Esophagus muscularis mucosa (tissue), 4 donors: ENCODE results near the gene CALML5. TPM values are rescaled to one million over a fixed set of nuclear protein-coding genes. Genes with fewer than 3 reads are reported as not detected.
A peak's percentile ranks its signal among the peaks of the same experiment; 100 is the strongest.

Experiments
- DNase-seq: peaks from one replicate; pipeline ENCODE4 v3.0.0-alpha.2; 2017; ENCODE audit errors: extremely low spot score
- H3K27ac ChIP-seq, 4 donors: fragments of 200-600 bp; sonication (generic); replicated peaks in 1 of 4; 1 replicate in 3 of 4; 2 replicates in 1 of 4; pipeline ENCODE4 v1.5.1; 2016 to 2019; ENCODE audit warnings: mild to moderate bottlenecking in 1 of 4
- H3K27me3 ChIP-seq, 4 donors: fragments of 200-600 bp; sonication (generic); one replicate each; pipeline versions ENCODE4 v1.5.1 to v1.6.0; 2016 to 2019
- H3K36me3 ChIP-seq, 4 donors: fragments of 200-600 bp; sonication (generic); one replicate each; pipeline ENCODE4 v1.5.1; 2016 to 2019
- H3K4me1 ChIP-seq, 4 donors: fragments of 200-600 bp; sonication (generic); one replicate each; pipeline ENCODE4 v1.5.1; 2016 to 2019
- H3K4me3 ChIP-seq, 4 donors: fragments of 200-600 bp; sonication (generic); 1 replicate in 2 of 4; 2 replicates in 2 of 4; pipeline ENCODE4 v1.5.1; 2016 to 2019; ENCODE audit warnings: mild to moderate bottlenecking in 4 of 4, moderate library complexity in 1 of 4
- H3K9me3 ChIP-seq, 4 donors: fragments of 200-600 bp; sonication (generic); 1 replicate in 3 of 4; 2 replicates in 1 of 4; pipeline ENCODE4 v1.5.1; 2016 to 2019
- CTCF ChIP-seq, 3 experiments: fragments of 200-600 bp in 2 of 3; fragments of 450-650 bp in 1 of 3; sonication (generic) in 2 of 3; IDR thresholded peaks; one replicate each; pipeline ENCODE4 v1.5.1; 2017 to 2019; ENCODE audit warnings: antibody characterized with exemption in 3 of 3, mild to moderate bottlenecking in 2 of 3, moderate library complexity in 1 of 3
- EP300 ChIP-seq: sonication (generic); formaldehyde crosslinking; IDR thresholded peaks from one replicate; pipeline ENCODE4 v1.6.1; 2017; ENCODE audit warnings: antibody characterized with exemption
- POLR2A ChIP-seq: fragments of 450-650 bp; IDR thresholded peaks from one replicate; pipeline ENCODE4 v1.6.1; 2017; ENCODE audit warnings: antibody characterized with exemption, moderate library complexity, mild to moderate bottlenecking, low read depth
- POLR2AphosphoS5 ChIP-seq, 2 donors: sonication (generic); formaldehyde crosslinking; IDR thresholded peaks; one replicate each; pipeline ENCODE4 v1.6.1; 2017; ENCODE audit warnings: antibody characterized with exemption in 2 of 2
- WGBS: methylation state at CpG from one replicate; pipeline ENCODE4 v1.1.5; 2018; 5-methylcytosine and 5-hydroxymethylcytosine counted together
- intact Hi-C: fragments of 100-400 bp; cut with DNase I; formaldehyde crosslinking; loops from one replicate; pipeline ENCODE4 v1.15.1; 2023
- total RNA-seq, 4 donors: library from RNA; depleted of rRNA; stranded (reverse); fragments of >200 nt; gene quantifications; one replicate each; pipeline versions ENCODE4 v1.1.0 to v1.2.1, GENCODE V29; 2016

Gene CALML5
- total RNA-seq, 4 donors from 2014 or later = not detected

GRCh38 chr10:5515948-5516761 is 16.8 kb upstream of the CALML5 start:
- DNase-seq = no peak
- TF ChIP-seq EP300 (no peak), POLR2A (no peak), CTCF (IDR thresholded peaks at IDR 0.05) (no peak), POLR2AphosphoS5 (IDR thresholded peaks at IDR 0.05) (no peak)
- Histone ChIP-seq H3K27ac (peak overlapping the region in 1 of 4 donors; percentile 44), H3K4me1 (peaks cover 0 to 28% (median 23%) of the 10 kb centered on the region in 4 donors), H3K27me3 (no peaks in the 10 kb centered on the region), H3K9me3 (no peaks in the 10 kb centered on the region), H3K36me3 (no peaks in the 10 kb centered on the region), H3K4me3 (no peak overlapping the region)
- WGBS = 79% methylated on average over 6 of the region's 10 CpGs
- intact Hi-C loops = no loop called here

GRCh38 chr10:5514226-5514850 is 15.0 kb upstream of the CALML5 start:
- H3K9me3 ChIP-seq = no peaks in the 10 kb centered on the region
- peaks cover 0 to 28% (median 23%) of the 10 kb centered on the region in 4 donors for H3K4me1 ChIP-seq
- no peaks in the 10 kb centered on the region for H3K36me3 ChIP-seq
- 87% methylated on average over 16 of the region's 16 CpGs for WGBS
- no peak for DNase-seq
- H3K4me3 ChIP-seq = no peak overlapping the region
- TF ChIP-seq CTCF (IDR thresholded peaks at IDR 0.05) = no peak
- intact Hi-C loops = no loop called here
- no peaks in the 10 kb centered on the region for H3K27me3 ChIP-seq
- no peak overlapping the region for H3K27ac ChIP-seq

- Histone ChIP-seq H3K27ac (no peak overlapping the region), H3K36me3 (no peaks in the 10 kb centered on the region), H3K4me3 (no peak overlapping the region), H3K4me1 (peaks cover 0 to 28% (median 26%) of the 10 kb centered on the region in 4 donors), H3K9me3 (no peaks in the 10 kb centered on the region), H3K27me3 (no peaks in the 10 kb centered on the region)
- TF ChIP-seq CTCF (IDR thresholded peaks at IDR 0.05) (no peak), POLR2AphosphoS5 (IDR thresholded peaks at IDR 0.05) (no peak), EP300 (no peak)
- no peak for DNase-seq
- 85% methylated on average over 15 of the region's 15 CpGs for WGBS
- intact Hi-C loops = no loop called here
These were observed 13.7 kb upstream of the CALML5 start for GRCh38 chr10:5512881-5513612.

GRCh38 chr10:5512331-5512730 is 13.0 kb upstream of the CALML5 start:
- no peak for TF ChIP-seq POLR2AphosphoS5 (IDR thresholded peaks at IDR 0.05)
- TF ChIP-seq EP300 = no peak
- TF ChIP-seq POLR2A = no peak
- TF ChIP-seq CTCF (IDR thresholded peaks at IDR 0.05) = no peak
- no peak overlapping the region for H3K27ac ChIP-seq

More at GRCh38 chr10:5512331-5512730, 13.0 kb upstream of the CALML5 start:
- Histone ChIP-seq H3K4me1 (peaks cover 0 to 28% (median 27%) of the 10 kb centered on the region in 4 donors), H3K36me3 (no peaks in the 10 kb centered on the region), H3K27me3 (no peaks in the 10 kb centered on the region), H3K4me3 (no peak overlapping the region), H3K9me3 (no peaks in the 10 kb centered on the region)
- intact Hi-C loops = no loop called here
- WGBS = 96% methylated on average over 19 of the region's 25 CpGs
- no peak for DNase-seq
